GM12878 (cell line): ENCODE measurements around the gene CNRIP1. TPM values are rescaled to one million over a fixed set of nuclear protein-coding genes. Genes with fewer than 3 reads are reported as not detected.

Source experiments
- ATAC-seq: fragments of 200-7000 bp; cut with Tn5 transposase; 3 replicates; pipeline ENCODE4 v1.9.1; 2020; ENCODE audit warnings: mild to moderate bottlenecking, moderate library complexity
- BruUV-seq: library from RNA; stranded (reverse); fragments of 400-500 nt; replicated peaks from 2 replicates; lab custom pipeline; 2021; lab: Mats Ljungman, UMichigan
- CTCF ChIA-PET: fragments of 300-600 bp; sonication (Branson Sonifier 250); formaldehyde crosslinking; extraction: SDS; loops from one replicate; lab custom pipeline; 2021; ENCODE audit warnings: inconsistent platforms; lab: Yijun Ruan, JAX
- POLR2A ChIA-PET: fragments of 350-600 bp; formaldehyde crosslinking; extraction: SDS; loops from one replicate; lab custom pipeline; 2021; ENCODE audit warnings: inconsistent platforms; lab: Charles Lee
- RAD21 ChIA-PET: fragments of 300-600 bp; sonication (Branson Sonifier 250); formaldehyde crosslinking; loops from one replicate; lab custom pipeline; 2023; ENCODE audit warnings: antibody characterized with exemption; ENCODE audit not compliant: unreplicated experiment; lab: Charles Lee
- SMC1A ChIA-PET: fragments of 300-600 bp; sonication (Branson Sonifier 250); formaldehyde crosslinking; loops from one replicate; lab custom pipeline; 2023; ENCODE audit not compliant: unreplicated experiment, uncharacterized antibody; lab: Charles Lee
- DNase-seq: peaks from one replicate; pipeline ENCODE4 v3.0.0-alpha.2; 2011; ENCODE audit warnings: low read depth, low spot score
- FAIRE-seq: peaks from 3 replicates; lab custom pipeline; 2011; peaks lifted over from hg19 to GRCh38; lab: Jason Lieb, UNC
- H2AFZ ChIP-seq: 2 replicates; pipeline ENCODE4 v1.6.0; 2011; ENCODE audit warnings: low read depth, low read length, control low read depth; ENCODE audit not compliant: control insufficient read depth
- H3K27ac ChIP-seq: 2 replicates; pipeline ENCODE4 v1.5.1; 2011; ENCODE audit warnings: control low read depth; ENCODE audit not compliant: control insufficient read depth, insufficient read depth
- H3K27me3 ChIP-seq, 2 experiments: replicated peaks in 1 of 2; 2 replicates each; pipeline versions ENCODE4 v1.6.0 to v1.6.1; 2011; ENCODE audit warnings: low read length in 1 of 2; ENCODE audit not compliant: control insufficient read depth in 2 of 2, insufficient read depth in 2 of 2
- H3K36me3 ChIP-seq, 2 experiments: 2 replicates each; pipeline ENCODE4 v1.5.1; 2011; ENCODE audit warnings: low read length in 1 of 2; ENCODE audit not compliant: control insufficient read depth in 2 of 2, insufficient read depth in 2 of 2
- H3K4me1 ChIP-seq: 2 replicates; pipeline ENCODE4 v1.6.1; 2011; ENCODE audit warnings: mild to moderate bottlenecking, low read length, moderate library complexity, mixed read lengths; ENCODE audit not compliant: control insufficient read depth, insufficient read depth
- H3K4me2 ChIP-seq: 2 replicates; pipeline ENCODE4 v1.6.0; 2011; ENCODE audit warnings: control low read depth; ENCODE audit not compliant: control insufficient read depth, insufficient read depth
- H3K4me3 ChIP-seq: fragments of 200-600 bp; sonication (generic); 2 replicates; pipeline ENCODE4 v1.5.1; 2016
- H3K79me2 ChIP-seq: 2 replicates; pipeline ENCODE4 v1.6.0; 2011; ENCODE audit warnings: low read length; ENCODE audit not compliant: control insufficient read depth, insufficient read depth
- H3K9ac ChIP-seq: 2 replicates; pipeline ENCODE4 v1.8.0; 2011; ENCODE audit warnings: low read length, control low read depth, mixed read lengths; ENCODE audit not compliant: control insufficient read depth, insufficient read depth
- H3K9me3 ChIP-seq: replicated peaks from 3 replicates; pipeline ENCODE4 v1.5.1; 2011; ENCODE audit warnings: mild to moderate bottlenecking, low read length; ENCODE audit not compliant: control insufficient read depth, insufficient read depth
- H4K20me1 ChIP-seq: 2 replicates; pipeline ENCODE4 v1.6.0; 2011; ENCODE audit not compliant: control insufficient read depth, insufficient read depth
- JUNB ChIP-seq: IDR thresholded peaks from 2 replicates; pipeline ENCODE4 v1.6.1; 2016; ENCODE audit warnings: antibody characterized with exemption, mild to moderate bottlenecking
- RAD21 ChIP-seq: IDR thresholded peaks from 2 replicates; pipeline ENCODE4 v1.6.1; 2011; ENCODE audit warnings: mild to moderate bottlenecking, low read depth, low read length, moderate library complexity; ENCODE audit not compliant: insufficient read depth
- SREBF1 ChIP-seq: IDR thresholded peaks from 2 replicates; pipeline ENCODE4 v1.6.1; 2012; ENCODE audit warnings: mild to moderate bottlenecking, low read length
- ZSCAN29 ChIP-seq: fragments of 450-650 bp; IDR thresholded peaks from 2 replicates; pipeline ENCODE4 v1.6.1; 2017; ENCODE audit warnings: mild to moderate bottlenecking, moderate library complexity
- WGBS: methylation state at CpG from one replicate; pipeline ENCODE4 v1.1.6; 2016; ENCODE audit warnings: low lambda C conversion rate; ENCODE audit not compliant: insufficient replicate concordance, insufficient coverage; ENCODE audit errors: missing lambda C conversion rate; 5-methylcytosine and 5-hydroxymethylcytosine counted together
- in situ Hi-C: fragments of 300-500 bp; cut with MboI; formaldehyde crosslinking; loops from 9 replicates; pipeline ENCODE4 v1.14.3; 2018; ENCODE audit warnings: mixed read lengths
- intact Hi-C: fragments of 100-400 bp; cut with micrococcal nuclease; formaldehyde crosslinking; loops from one replicate; pipeline ENCODE4 v1.14.2; 2022; ENCODE audit not compliant: unreplicated experiment
- polyA plus RNA-seq, 11 experiments: library from polyadenylated mRNA; depleted of rRNA in 4 of 11; unstranded in 6 of 11; stranded (reverse) in 5 of 11; fragments of >200 nt; fragmentation: Nextera tagmentation in 4 of 11; fragmentation: Illumina TruSeq in 1 of 11; extraction: Ambion mirVana in 4 of 11; extraction: Trizol in 1 of 11; gene quantifications; 1 replicate in 1 of 11; 2 replicates in 10 of 11; pipeline versions ENCODE4 v1.2.1 to v1.2.3, GENCODE V29; 2011 to 2016; ENCODE audit warnings: inconsistent platforms in 2 of 11, missing spikeins in 2 of 11, low read depth in 1 of 11
- total RNA-seq, 4 experiments: library from RNA; depleted of rRNA in 3 of 4; stranded (reverse); fragments of >200 nt in 3 of 4; fragmentation: Illumina TruSeq in 1 of 4; extraction: Trizol in 1 of 4; gene quantifications; 2 replicates each; pipeline versions ENCODE4 v1.2.1 to v1.2.3, GENCODE V29; 2013 to 2021
- TF ChIP-seq, protein P1 (sequence below): fragments of 450-650 bp; IDR thresholded peaks from 2 replicates; pipeline ENCODE4 v1.6.1; 2017; ENCODE audit warnings: mild to moderate bottlenecking, moderate library complexity
- TF ChIP-seq, protein P2 (sequence below): fragments of 450-650 bp; IDR thresholded peaks from 2 replicates; pipeline ENCODE4 v1.6.1; 2017; ENCODE audit warnings: mild to moderate bottlenecking, low read depth, inconsistent platforms; ENCODE audit not compliant: poor library complexity, severe bottlenecking
- TF ChIP-seq, protein P3 (sequence below): IDR thresholded peaks from 2 replicates; pipeline ENCODE4 v1.6.1; 2012; ENCODE audit warnings: low read depth, low read length, improper control_type of control experiment

The CNRIP1 gene
- total and polyA plus RNA-seq, 10 of the 15 experiments (the other 5 are each of a cell fraction or from before 2014, with no cell fraction given), result not detected

DNA sequence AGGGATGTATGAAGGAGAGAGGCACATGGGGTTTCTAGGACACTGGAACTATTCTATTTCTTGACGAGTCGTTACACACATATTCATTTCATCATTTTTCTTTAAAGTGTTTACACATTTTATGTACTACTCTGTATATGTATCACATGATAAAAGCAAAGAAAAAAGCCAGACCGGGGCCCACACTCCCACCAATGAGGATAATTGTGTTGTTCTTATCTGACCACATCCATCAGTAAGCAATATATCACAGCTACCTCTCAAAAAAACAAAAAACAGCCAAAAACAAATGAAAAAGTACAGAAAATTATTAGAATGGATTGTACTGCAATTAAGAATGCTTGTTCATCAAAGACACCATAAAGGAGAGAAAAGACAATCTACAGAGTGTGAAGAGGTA is 14.2 kb upstream of the CNRIP1 start:
- WGBS, result 58% methylated on average over 3 of the region's 3 CpGs
- intact Hi-C loops (no loop called here), in situ Hi-C loops (no loop called here)
- no peaks in the 10 kb centered on the region for H3K79me2 ChIP-seq
- no peaks in the 10 kb centered on the region for H3K4me1 ChIP-seq
- BruUV-seq, result no TSS peak
- ChIA-PET RAD21 (no interaction called here), SMC1A (interaction anchor here (1.0 kb wide), 2 partner anchors 11 to 41 kb away, joined by 3 to 4 read pairs; no protein-coding TSS in a partner anchor), POLR2A (no interaction called here), CTCF (interaction anchor here (1.0 kb wide), 1 partner anchor 389 kb away, joined by 4 read pairs; no protein-coding TSS in a partner anchor)
- no peak overlapping the region for H3K4me2 ChIP-seq
- H3K9ac ChIP-seq, result no peak overlapping the region
- ATAC-seq (no peak), DNase-seq (no peak), FAIRE-seq (no peak)
- no peaks in the 10 kb centered on the region for H3K36me3 ChIP-seq
- no peak overlapping the region for H3K27ac ChIP-seq
- no peak overlapping the region for H2AFZ ChIP-seq
- no peaks in the 10 kb centered on the region for H3K9me3 ChIP-seq
- no peak for TF ChIP-seq JUNB
- TF ChIP-seq, protein P1, sequence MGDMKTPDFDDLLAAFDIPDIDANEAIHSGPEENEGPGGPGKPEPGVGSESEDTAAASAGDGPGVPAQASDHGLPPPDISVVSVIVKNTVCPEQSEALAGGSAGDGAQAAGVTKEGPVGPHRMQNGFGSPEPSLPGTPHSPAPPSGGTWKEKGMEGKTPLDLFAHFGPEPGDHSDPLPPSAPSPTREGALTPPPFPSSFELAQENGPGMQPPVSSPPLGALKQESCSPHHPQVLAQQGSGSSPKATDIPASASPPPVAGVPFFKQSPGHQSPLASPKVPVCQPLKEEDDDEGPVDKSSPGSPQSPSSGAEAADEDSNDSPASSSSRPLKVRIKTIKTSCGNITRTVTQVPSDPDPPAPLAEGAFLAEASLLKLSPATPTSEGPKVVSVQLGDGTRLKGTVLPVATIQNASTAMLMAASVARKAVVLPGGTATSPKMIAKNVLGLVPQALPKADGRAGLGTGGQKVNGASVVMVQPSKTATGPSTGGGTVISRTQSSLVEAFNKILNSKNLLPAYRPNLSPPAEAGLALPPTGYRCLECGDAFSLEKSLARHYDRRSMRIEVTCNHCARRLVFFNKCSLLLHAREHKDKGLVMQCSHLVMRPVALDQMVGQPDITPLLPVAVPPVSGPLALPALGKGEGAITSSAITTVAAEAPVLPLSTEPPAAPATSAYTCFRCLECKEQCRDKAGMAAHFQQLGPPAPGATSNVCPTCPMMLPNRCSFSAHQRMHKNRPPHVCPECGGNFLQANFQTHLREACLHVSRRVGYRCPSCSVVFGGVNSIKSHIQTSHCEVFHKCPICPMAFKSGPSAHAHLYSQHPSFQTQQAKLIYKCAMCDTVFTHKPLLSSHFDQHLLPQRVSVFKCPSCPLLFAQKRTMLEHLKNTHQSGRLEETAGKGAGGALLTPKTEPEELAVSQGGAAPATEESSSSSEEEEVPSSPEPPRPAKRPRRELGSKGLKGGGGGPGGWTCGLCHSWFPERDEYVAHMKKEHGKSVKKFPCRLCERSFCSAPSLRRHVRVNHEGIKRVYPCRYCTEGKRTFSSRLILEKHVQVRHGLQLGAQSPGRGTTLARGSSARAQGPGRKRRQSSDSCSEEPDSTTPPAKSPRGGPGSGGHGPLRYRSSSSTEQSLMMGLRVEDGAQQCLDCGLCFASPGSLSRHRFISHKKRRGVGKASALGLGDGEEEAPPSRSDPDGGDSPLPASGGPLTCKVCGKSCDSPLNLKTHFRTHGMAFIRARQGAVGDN, result no peak
- no peaks in the 10 kb centered on the region for H3K27me3 ChIP-seq
- H4K20me1 ChIP-seq, result no peaks in the 10 kb centered on the region
- H3K4me3 ChIP-seq, result no peak overlapping the region

DNA sequence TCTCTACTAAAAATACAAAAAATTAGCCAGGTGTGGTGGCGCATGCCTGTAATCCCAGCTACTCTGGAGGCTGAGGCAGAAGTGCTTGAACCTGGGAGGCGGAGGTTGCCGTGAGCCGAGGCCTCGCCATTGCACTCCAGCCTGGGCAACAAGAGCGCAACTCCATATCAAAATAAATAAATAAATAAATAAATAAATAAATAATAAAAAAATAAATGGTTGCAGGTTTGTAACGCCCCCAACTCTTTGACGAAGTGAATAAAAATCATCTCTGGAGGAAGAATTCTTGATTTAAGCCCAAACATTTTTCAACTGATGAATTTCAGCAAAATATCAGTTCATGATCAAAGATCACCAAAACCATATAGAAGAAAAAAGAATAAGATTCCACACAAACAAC is 13.3 kb upstream of the CNRIP1 start:
- BruUV-seq, result no TSS peak
- ATAC-seq (no peak), FAIRE-seq (no peak), DNase-seq (no peak)
- H3K9me3 ChIP-seq, result no peaks in the 10 kb centered on the region
- no peak overlapping the region for H2AFZ ChIP-seq
- ChIA-PET SMC1A (interaction anchor here (1.0 kb wide), 2 partner anchors 12 to 41 kb away, joined by 3 to 4 read pairs; no protein-coding TSS in a partner anchor), CTCF (interaction anchor here (1.0 to 1.4 kb wide), 2 partner anchors 24 to 390 kb away, joined by 4 to 6 read pairs; no protein-coding TSS in a partner anchor), RAD21 (interaction anchor here (1.8 kb wide), 1 partner anchor 109 kb away, joined by 5 read pairs; no protein-coding TSS in a partner anchor), POLR2A (no interaction called here)
- H3K27ac ChIP-seq, result no peak overlapping the region
- in situ Hi-C loops (no loop called here), intact Hi-C loops (no loop called here)
- no peaks in the 10 kb centered on the region for H4K20me1 ChIP-seq
- TF ChIP-seq, protein P2, sequence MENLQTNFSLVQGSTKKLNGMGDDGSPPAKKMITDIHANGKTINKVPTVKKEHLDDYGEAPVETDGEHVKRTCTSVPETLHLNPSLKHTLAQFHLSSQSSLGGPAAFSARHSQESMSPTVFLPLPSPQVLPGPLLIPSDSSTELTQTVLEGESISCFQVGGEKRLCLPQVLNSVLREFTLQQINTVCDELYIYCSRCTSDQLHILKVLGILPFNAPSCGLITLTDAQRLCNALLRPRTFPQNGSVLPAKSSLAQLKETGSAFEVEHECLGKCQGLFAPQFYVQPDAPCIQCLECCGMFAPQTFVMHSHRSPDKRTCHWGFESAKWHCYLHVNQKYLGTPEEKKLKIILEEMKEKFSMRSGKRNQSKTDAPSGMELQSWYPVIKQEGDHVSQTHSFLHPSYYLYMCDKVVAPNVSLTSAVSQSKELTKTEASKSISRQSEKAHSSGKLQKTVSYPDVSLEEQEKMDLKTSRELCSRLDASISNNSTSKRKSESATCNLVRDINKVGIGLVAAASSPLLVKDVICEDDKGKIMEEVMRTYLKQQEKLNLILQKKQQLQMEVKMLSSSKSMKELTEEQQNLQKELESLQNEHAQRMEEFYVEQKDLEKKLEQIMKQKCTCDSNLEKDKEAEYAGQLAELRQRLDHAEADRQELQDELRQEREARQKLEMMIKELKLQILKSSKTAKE, result no peak
- TF ChIP-seq, protein P3, sequence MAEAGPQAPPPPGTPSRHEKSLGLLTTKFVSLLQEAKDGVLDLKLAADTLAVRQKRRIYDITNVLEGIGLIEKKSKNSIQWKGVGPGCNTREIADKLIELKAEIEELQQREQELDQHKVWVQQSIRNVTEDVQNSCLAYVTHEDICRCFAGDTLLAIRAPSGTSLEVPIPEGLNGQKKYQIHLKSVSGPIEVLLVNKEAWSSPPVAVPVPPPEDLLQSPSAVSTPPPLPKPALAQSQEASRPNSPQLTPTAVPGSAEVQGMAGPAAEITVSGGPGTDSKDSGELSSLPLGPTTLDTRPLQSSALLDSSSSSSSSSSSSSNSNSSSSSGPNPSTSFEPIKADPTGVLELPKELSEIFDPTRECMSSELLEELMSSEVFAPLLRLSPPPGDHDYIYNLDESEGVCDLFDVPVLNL, result no peak
- no peak for TF ChIP-seq RAD21
- no peak for TF ChIP-seq SREBF1
- no peak for TF ChIP-seq ZSCAN29
- no peak overlapping the region for H3K4me3 ChIP-seq
- no peaks in the 10 kb centered on the region for H3K4me1 ChIP-seq
- H3K36me3 ChIP-seq, result no peaks in the 10 kb centered on the region
- no peaks in the 10 kb centered on the region for H3K79me2 ChIP-seq
- H3K4me2 ChIP-seq, result no peak overlapping the region
- 84% methylated on average over 8 of the region's 8 CpGs for WGBS
- no peak overlapping the region for H3K9ac ChIP-seq
- no peaks in the 10 kb centered on the region for H3K27me3 ChIP-seq
